Measurements from ENCODE around the gene PI4KB.
"Not testable (repeated sequence)": the region's sequence is repeated elsewhere in the genome, so short reads cannot be mapped to it uniquely, and the experiment has no call there.

Gene PI4KB

GRCh38 chr1:151275341-151275740, 51.9 kb downstream of the PI4KB start:
- not testable (repeated sequence) for DNase-seq

GRCh38 chr1:151273924-151274466, 53.2 kb downstream of the PI4KB start:
- no peak for DNase-seq

GRCh38 chr1:151267760-151268159, 59.5 kb downstream of the PI4KB start:
- no peak for DNase-seq

- DNase-seq = no peak
These were observed 60.4 kb downstream of the PI4KB start for GRCh38 chr1:151266821-151267220.

GRCh38 chr1:151266315-151266714, 60.9 kb downstream of the PI4KB start:
- no peak for DNase-seq

GRCh38 chr1:151265446-151266236, 61.6 kb downstream of the PI4KB start:
- no peak for DNase-seq

GRCh38 chr1:151259351-151259750, 67.9 kb downstream of the PI4KB start:
- no peak for DNase-seq

- no peak for DNase-seq
These were observed 71.8 kb downstream of the PI4KB start for GRCh38 chr1:151255381-151255780.

- DNase-seq = peak; percentile 97
These were observed 72.7 kb downstream of the PI4KB start, which contains the start of gene PSMD4 for GRCh38 chr1:151254217-151255213. PSMD4 (plus strand) TSS chr1:151254734; CDS start chr1:151254783, 49 bp downstream.

GRCh38 chr1:151251656-151252470, 75.4 kb downstream of the PI4KB start:
- DNase-seq = peak; percentile 83

- no peak for DNase-seq
These were observed 80.4 kb downstream of the PI4KB start for GRCh38 chr1:151246786-151247185.

GRCh38 chr1:151243683-151244216, 83.5 kb downstream of the PI4KB start:
- no peak for DNase-seq

- no peak for DNase-seq
These were observed 84.8 kb downstream of the PI4KB start for GRCh38 chr1:151242442-151242841.
